Pons (tissue), 1 donor: ENCODE measurements around the gene DMD.
"Not testable (repeated sequence)": the region's sequence is repeated elsewhere in the genome, so short reads cannot be mapped to it uniquely, and the experiment has no call there.

Experiments used
- DNase-seq: peaks from one replicate; pipeline ENCODE4 v3.0.0-alpha.2; 2016; ENCODE audit warnings: low spot score

Gene DMD

GRCh38 chrX:33211356-33212260 is at the start of gene DMD:
Gene DMD, minus strand, starts transcription at chrX:33211549. Its CDS starts 237 bp downstream, at chrX:33211312.
- peak; percentile 87 for DNase-seq

- DNase-seq, result no peak
Measured at GRCh38 chrX:33252306-33252825, 41.0 kb upstream of the DMD start.

GRCh38 chrX:33218819-33219218 is 7.5 kb upstream of the DMD start:
- DNase-seq, result no peak

GRCh38 chrX:33210156-33210555 is 1.2 kb downstream of the DMD start:
- DNase-seq, result peak; percentile 4

- DNase-seq, result peak; percentile 9
Measured at GRCh38 chrX:33207056-33207455, 4.3 kb downstream of the DMD start.

GRCh38 chrX:33205321-33205720 is 6.0 kb downstream of the DMD start:
- DNase-seq, result peak; percentile 17

- peak; percentile 15 for DNase-seq
Measured at GRCh38 chrX:33204889-33205288, 6.5 kb downstream of the DMD start.

GRCh38 chrX:33198561-33199279 is 12.6 kb downstream of the DMD start:
- DNase-seq, result no peak

GRCh38 chrX:33195698-33196097 is 15.7 kb downstream of the DMD start:
- DNase-seq, result no peak

- DNase-seq, result no peak
Measured at GRCh38 chrX:33194876-33195433, 16.4 kb downstream of the DMD start.

- DNase-seq, result no peak
Measured at GRCh38 chrX:33194289-33194688, 17.1 kb downstream of the DMD start.

- DNase-seq, result no peak
Measured at GRCh38 chrX:33190016-33190415, 21.3 kb downstream of the DMD start.

GRCh38 chrX:33188881-33189280 is 22.5 kb downstream of the DMD start:
- DNase-seq, result no peak

- no peak for DNase-seq
Measured at GRCh38 chrX:33188286-33188685, 23.1 kb downstream of the DMD start.

GRCh38 chrX:33184803-33185202 is 26.5 kb downstream of the DMD start:
- not testable (repeated sequence) for DNase-seq

GRCh38 chrX:33183361-33183760 is 28.0 kb downstream of the DMD start:
- DNase-seq, result peak; percentile 39

GRCh38 chrX:33178690-33179089 is 32.7 kb downstream of the DMD start:
- DNase-seq, result no peak

GRCh38 chrX:33178218-33178617 is 33.1 kb downstream of the DMD start:
- no peak for DNase-seq

- no peak for DNase-seq
Measured at GRCh38 chrX:33175201-33175600, 36.1 kb downstream of the DMD start.

- DNase-seq, result no peak
Measured at GRCh38 chrX:33171041-33171440, 40.3 kb downstream of the DMD start.

GRCh38 chrX:33161829-33162228 is 49.5 kb downstream of the DMD start:
- no peak for DNase-seq

GRCh38 chrX:33160273-33160672 is 51.1 kb downstream of the DMD start:
- no peak for DNase-seq
